Suprapubic skin (tissue), 4 donors: ENCODE measurements around the gene EFCAB6.

Experiments
- CTCF ChIP-seq, 2 donors: fragments of 200-600 bp in 1 of 2; fragments of 450-650 bp in 1 of 2; sonication (generic) in 1 of 2; IDR thresholded peaks; one replicate each; pipeline ENCODE4 v1.5.1; 2016 to 2019; ENCODE audit warnings: antibody characterized with exemption in 2 of 2, mild to moderate bottlenecking in 1 of 2, moderate library complexity in 1 of 2
- POLR2A ChIP-seq, 2 donors: fragments of 450-650 bp; IDR thresholded peaks; one replicate each; pipeline ENCODE4 v1.6.1; 2017; ENCODE audit warnings: antibody characterized with exemption in 2 of 2, mild to moderate bottlenecking in 2 of 2, moderate library complexity in 2 of 2
- POLR2AphosphoS5 ChIP-seq, 3 donors: sonication (generic); formaldehyde crosslinking; IDR thresholded peaks; one replicate each; pipeline ENCODE4 v1.6.1; 2017; ENCODE audit warnings: antibody characterized with exemption in 3 of 3

DNA sequence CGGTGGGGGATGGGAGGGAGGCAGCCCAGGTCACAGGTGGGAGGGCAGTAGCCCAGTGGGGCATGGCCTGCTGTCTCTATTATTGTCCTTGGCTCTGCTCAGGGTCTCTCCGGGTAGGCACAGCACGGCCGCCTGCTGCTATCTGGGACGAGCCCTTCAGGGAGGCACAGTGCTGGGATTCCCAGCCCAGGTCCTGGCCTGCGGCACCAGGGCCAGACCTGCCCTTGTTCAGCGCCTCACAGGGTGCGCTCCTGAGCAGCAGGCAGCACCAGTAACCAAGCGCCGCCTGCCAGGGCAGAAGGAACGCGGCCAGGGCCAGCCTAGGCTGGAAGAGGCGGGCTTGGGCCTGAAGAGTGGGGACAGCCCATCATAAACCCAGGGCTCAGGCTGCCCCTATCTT, 249.3 kb downstream of the EFCAB6 start:
- TF ChIP-seq POLR2AphosphoS5 (IDR thresholded peaks at IDR 0.05) (no peak), POLR2A (IDR thresholded peaks at IDR 0.05) (no peak), CTCF (IDR thresholded peaks at IDR 0.05) (no peak)
